ES-I3 (cell line): ENCODE measurements around the gene LRRN3.
"Not testable (repeated sequence)": the region's sequence is repeated elsewhere in the genome, so short reads cannot be mapped to it uniquely, and the experiment has no call there.

Source experiments
- H3K36me3 ChIP-seq: 2 replicates; pipeline ENCODE4 v1.6.1; 2013; ENCODE audit warnings: mild to moderate bottlenecking, low read length, control low read depth, moderate library complexity; ENCODE audit not compliant: insufficient read depth
- H3K4me1 ChIP-seq: 2 replicates; pipeline ENCODE4 v1.6.1; 2013; ENCODE audit warnings: mild to moderate bottlenecking, control low read depth, low read length; ENCODE audit not compliant: insufficient read depth
- H3K9ac ChIP-seq: 2 replicates; pipeline ENCODE4 v1.6.1; 2013; ENCODE audit warnings: low read depth, mild to moderate bottlenecking, low read length, moderate library complexity
- H3K9me3 ChIP-seq: 2 replicates; pipeline ENCODE4 v1.6.1; 2013; ENCODE audit warnings: mild to moderate bottlenecking, low read length, moderate library complexity; ENCODE audit not compliant: control insufficient read depth, insufficient read depth

The LRRN3 gene

DNA sequence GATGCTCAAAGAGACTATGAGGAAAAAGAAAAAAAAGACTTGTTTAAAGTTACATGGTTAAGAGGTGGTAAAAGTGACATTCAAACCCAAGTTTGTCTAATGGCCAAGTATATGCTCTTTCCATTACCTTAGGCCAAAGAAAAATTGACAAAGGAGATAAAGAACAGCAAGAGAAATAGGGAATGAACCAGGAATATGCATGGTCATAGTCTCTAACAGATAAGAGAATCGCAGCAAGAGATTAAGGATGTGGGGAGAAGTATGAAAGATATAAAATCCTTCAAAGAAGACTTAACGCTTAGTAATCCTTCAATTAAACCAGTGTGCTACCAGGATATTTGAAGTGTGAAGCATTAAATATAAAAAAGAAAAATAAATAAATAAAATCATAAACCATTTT is 23.2 kb upstream of the LRRN3 start:
- Histone ChIP-seq H3K9me3 (peaks cover 7% of the 10 kb centered on the region; the same call in 1 of the 2 replicates), H3K36me3 (no peaks in the 10 kb centered on the region; the same call in 1 of the 2 replicates), H3K4me1 (no peaks in the 10 kb centered on the region), H3K9ac (no peak overlapping the region)

DNA sequence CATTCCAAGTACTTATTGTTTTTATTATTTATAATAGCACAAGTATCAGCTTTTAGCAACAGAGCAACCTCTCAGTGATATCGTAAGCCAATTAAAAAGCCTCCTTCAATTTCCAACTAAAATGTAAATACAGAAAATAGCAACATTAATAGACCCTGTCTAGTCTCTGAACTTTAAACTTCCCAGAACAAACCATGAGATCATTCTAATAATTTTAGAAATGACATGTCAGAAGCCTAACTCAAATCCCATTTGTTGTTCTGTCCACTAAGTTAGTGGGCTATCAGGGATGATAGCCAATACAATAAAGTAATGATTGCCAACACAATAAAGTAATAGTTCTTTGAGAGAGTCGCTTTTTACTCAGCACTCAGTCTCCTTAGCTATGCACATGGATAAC is 22.3 kb upstream of the LRRN3 start:
- H3K9me3 ChIP-seq = no peaks in the 10 kb centered on the region; the same call in 1 of the 2 replicates
- no peak overlapping the region for H3K9ac ChIP-seq
- no peaks in the 10 kb centered on the region for H3K4me1 ChIP-seq
- H3K36me3 ChIP-seq = no peaks in the 10 kb centered on the region; the same call in 1 of the 2 replicates

DNA sequence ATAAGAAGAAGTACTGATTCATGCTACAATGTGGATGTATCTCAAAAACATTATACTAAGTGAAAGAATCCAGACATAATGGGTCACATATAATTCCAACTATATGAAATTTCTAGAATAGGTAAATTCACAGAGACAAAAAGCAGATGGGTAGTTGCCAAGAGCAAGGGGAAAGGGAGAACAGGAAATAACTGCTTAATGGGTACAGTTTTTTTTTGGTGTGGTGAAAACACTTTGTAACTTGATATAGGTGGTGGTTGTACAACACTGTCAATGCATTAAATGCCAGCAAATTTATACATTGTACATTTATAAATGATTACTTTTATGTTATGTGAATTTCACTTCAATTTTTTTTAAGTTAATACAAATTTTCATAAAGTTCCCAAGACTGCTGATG is 19.4 kb upstream of the LRRN3 start:
- Histone ChIP-seq H3K9ac (no peak overlapping the region), H3K9me3 (no peaks in the 10 kb centered on the region), H3K36me3 (no peaks in the 10 kb centered on the region), H3K4me1 (peaks cover 16% of the 10 kb centered on the region)

DNA sequence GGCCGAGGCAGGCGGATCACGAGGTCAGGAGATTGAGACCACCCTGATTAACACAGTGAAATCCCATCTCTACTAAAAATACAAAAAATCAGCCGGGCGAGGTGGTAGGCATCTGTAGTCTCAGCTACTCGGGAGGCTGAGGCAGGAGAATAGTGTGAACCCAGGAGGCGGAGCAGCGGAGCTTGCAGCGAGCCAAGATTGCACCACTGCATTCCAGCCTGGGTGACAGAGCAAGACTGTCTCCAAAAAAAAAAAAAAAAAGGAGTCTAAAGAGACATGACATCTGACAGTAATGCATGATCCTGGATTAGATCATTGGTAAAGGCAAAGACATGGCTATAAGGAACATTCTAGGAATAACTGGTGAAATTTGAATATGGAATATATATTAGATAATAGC is 18.3 kb upstream of the LRRN3 start:
- not testable (repeated sequence) for H3K36me3 ChIP-seq, H3K9ac ChIP-seq, H3K9me3 ChIP-seq
- peaks cover 27% of the 10 kb centered on the region for H3K4me1 ChIP-seq

DNA sequence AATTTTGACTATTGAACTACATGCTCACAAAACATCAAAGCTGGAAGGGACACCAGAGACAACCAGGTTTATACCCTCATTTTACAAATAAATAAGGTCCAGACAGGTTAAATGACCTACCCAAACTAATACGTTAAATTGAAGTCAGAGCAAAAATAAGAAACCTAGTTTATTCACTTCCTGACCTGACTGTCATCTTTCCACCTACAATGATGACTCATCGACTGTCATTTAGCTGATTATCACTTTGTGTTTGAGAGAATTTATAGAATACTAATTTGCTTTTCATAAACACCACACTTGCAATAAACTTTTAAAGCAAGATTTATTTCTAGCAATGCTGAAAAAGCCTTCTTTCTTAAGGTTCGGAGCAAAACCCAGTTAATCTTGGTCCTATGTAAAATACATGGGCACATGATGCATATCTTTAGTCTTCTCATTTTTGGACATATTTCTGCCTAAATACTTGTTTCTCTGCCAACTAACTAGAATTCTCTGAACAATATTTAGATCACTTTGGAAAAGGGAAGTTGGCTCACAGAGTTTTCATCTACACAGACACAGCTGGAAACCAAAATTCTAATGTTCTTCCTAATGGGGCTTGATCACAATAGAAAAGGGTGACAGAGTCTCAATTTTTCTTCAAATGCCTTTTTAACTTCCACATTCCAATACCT is 16.7 kb upstream of the LRRN3 start:
- H3K36me3 ChIP-seq = no peaks in the 10 kb centered on the region
- H3K4me1 ChIP-seq = peaks cover 28% of the 10 kb centered on the region
- H3K9ac ChIP-seq = no peak overlapping the region
- H3K9me3 ChIP-seq = no peaks in the 10 kb centered on the region

DNA sequence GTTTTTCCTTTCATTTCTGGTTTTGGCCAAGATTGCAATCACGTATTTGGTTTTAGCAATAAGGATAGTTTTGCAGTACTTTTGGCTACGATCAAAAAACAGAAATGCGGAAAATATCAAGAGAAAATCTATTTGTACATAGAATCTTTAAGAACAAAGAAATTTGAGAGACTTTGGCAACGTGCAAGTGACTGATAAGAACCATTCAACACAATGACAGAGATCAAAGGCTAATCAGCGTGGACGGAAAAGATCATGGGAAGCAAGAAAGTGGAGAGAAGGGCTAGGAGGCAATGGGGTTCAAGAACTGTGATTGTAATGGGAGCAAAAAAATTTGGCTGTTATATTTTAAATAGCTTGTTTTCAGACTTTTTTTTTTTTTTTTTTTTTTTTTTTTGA is 16.2 kb upstream of the LRRN3 start:
- Histone ChIP-seq H3K36me3 (no peaks in the 10 kb centered on the region), H3K9ac (no peak overlapping the region), H3K4me1 (peaks cover 28% of the 10 kb centered on the region), H3K9me3 (no peaks in the 10 kb centered on the region)

DNA sequence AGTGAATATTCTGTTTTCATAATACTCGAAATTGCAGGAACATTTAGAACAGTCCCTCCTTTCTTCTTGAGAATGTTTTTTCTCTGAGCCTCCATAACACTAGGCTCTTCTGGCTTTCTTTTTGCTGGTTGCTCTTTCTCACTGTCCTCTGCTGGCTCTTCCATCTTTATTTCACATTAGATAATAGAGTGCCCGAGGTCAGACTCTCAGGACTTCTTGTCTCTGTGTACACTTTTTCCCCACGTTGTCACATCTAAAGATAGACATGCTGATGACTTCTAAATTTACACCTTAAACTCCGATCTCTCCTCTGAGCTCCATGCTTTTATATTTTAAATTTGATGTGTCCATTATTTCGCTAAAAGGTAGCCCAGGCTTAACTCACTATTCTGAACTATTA is 15.4 kb upstream of the LRRN3 start:
- H3K9ac ChIP-seq = no peak overlapping the region
- H3K36me3 ChIP-seq = no peaks in the 10 kb centered on the region
- H3K9me3 ChIP-seq = no peaks in the 10 kb centered on the region
- peaks cover 28% of the 10 kb centered on the region for H3K4me1 ChIP-seq

DNA sequence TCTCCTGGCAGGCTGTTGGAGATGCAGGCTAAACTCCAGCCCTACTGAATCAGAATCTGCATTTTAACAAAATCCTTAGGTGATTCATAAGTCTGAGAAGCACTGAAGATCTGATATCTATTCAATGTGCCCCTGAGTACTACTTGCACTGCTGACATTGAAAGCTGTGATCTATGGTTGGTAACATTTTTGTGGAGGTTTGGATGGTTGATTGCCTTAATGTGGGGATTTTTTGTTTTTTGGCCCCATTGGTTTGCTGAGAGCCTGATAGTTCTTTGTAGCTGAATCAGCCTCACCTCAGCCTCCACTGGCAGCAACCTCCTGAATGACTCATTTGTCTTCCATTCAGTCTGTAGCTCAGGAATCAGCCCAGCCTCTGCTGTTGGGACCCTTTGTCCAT is 14.7 kb upstream of the LRRN3 start:
- H3K36me3 ChIP-seq = no peaks in the 10 kb centered on the region
- peaks cover 28% of the 10 kb centered on the region for H3K4me1 ChIP-seq
- H3K9ac ChIP-seq = no peak overlapping the region
- H3K9me3 ChIP-seq = no peaks in the 10 kb centered on the region

DNA sequence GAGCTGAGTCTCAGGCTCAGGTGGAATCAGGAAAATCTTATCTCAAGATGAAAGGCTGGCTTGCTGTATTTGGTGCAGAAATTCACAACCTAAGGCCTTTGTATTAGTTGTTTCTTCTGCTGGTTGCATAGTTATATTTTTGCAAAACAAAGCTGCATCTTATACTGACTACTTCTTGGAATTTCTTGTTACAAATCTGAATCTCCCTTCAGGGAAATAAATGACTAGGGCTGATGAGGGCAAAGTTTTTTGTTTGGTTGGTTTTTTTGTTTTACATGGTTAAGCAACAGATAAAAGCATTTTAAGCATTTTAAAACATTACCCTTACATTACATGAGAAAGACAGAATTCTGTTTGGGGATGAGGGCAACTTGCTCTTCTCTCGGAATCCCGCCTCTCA is 13.9 kb upstream of the LRRN3 start:
- Histone ChIP-seq H3K9ac (no peak overlapping the region), H3K9me3 (no peaks in the 10 kb centered on the region), H3K4me1 (peaks cover 30% of the 10 kb centered on the region), H3K36me3 (no peaks in the 10 kb centered on the region)

DNA sequence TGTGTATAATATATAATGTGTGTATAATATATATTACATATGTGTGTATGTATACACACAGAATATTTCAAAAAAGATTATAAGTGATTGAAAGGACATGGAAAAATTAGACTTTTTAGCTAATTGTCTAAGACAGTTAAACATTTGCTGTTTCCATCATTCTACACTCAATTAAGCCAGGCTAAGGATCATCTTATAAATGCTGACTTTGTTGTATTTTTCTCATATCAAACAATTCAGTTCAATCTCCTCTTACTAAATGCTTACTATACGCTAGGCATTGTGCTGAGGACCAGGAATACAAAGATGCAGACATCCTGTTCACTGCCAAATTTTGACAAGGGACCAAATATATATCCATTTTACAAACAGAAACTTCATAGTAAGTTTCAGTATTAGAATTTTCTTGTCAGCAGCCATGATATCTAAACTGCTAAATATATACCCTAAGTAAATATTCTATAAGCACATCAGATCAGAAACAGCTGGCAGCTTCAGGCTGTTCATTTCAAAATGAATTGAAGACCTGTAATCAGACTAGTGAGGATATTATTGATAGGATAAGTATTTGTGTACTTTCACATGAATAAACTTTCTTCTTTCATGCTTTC is 10.3 kb upstream of the LRRN3 start:
- Histone ChIP-seq H3K36me3 (no peaks in the 10 kb centered on the region), H3K9me3 (no peaks in the 10 kb centered on the region), H3K9ac (no peak overlapping the region), H3K4me1 (peaks cover 36% of the 10 kb centered on the region)

DNA sequence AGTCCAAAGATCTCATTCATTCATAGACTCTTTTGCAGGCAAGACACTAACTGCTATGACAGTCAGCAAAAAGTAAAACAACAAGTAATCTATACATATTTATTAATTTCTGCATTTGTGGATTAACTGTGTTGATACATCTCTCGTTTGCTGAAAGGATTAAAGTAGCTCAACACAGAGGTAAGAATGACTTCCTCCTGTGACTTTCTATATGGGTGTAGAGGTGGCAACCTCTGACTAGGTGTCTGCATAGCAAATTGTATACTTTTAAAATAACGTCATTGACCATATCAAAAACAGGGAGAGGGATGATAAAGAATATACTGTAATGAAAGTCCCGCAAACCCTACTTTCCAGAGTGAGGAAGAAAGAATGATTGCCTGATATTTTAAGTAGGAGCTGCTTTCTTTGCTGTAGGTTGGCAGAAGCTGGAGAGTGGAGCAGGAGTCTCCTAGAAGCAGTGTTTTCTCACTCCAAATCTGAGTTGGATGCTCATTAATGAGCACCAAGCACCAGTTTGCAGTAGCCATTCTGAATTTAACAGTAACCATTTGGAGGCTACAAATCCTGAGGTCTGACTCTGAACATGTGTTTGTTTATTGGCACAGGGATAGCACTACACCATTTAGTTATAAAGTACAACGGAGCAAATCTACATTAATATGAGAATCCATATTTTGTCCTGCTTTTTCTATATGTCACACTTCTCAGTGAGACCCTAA is 9.2 kb upstream of the LRRN3 start:
- peaks cover 28% of the 10 kb centered on the region for H3K4me1 ChIP-seq
- no peaks in the 10 kb centered on the region for H3K9me3 ChIP-seq
- no peaks in the 10 kb centered on the region for H3K36me3 ChIP-seq
- no peak overlapping the region for H3K9ac ChIP-seq

DNA sequence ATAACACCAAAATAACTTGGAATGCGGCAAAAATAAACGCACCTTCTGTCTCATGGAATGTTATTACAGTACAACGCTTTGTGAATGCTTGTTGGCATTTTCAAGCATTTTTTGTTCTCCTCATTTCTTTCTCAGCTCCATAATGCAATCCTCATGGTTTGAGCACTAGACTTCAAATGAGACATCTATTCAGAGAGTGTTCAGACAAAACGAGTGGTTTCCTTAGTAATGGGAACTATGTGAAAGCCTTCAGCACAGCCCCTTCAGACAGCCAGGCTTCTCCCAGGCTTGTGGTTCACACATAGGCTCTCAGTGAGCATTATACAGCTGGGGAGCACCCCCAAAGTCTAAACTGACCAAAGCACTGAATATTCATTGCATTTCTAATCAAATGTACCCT is 8.6 kb upstream of the LRRN3 start:
- peaks cover 21% of the 10 kb centered on the region for H3K4me1 ChIP-seq
- H3K9me3 ChIP-seq = no peaks in the 10 kb centered on the region
- H3K36me3 ChIP-seq = no peaks in the 10 kb centered on the region
- H3K9ac ChIP-seq = no peak overlapping the region

DNA sequence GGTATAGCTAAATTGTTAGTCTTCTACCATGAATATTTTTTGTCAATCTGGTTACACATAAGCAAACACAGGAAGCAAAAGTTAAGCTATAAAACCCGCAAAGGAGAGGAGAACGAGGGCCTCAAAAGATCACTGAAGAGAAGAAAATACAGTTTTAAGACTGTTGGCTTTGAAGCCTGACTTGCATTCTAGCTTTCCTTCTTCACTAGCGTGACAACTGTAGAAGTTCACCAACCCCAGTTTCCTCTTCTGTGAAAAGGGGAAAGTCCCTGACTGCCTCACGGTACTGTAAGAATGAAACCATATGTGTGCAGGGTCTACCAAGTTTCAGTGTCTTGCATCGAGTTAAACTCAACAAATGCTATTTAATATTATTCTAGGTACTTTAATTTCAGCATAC is 7.5 kb upstream of the LRRN3 start:
- H3K9me3 ChIP-seq = no peaks in the 10 kb centered on the region
- H3K36me3 ChIP-seq = no peaks in the 10 kb centered on the region
- no peak overlapping the region for H3K9ac ChIP-seq
- H3K4me1 ChIP-seq = peaks cover 17% of the 10 kb centered on the region

DNA sequence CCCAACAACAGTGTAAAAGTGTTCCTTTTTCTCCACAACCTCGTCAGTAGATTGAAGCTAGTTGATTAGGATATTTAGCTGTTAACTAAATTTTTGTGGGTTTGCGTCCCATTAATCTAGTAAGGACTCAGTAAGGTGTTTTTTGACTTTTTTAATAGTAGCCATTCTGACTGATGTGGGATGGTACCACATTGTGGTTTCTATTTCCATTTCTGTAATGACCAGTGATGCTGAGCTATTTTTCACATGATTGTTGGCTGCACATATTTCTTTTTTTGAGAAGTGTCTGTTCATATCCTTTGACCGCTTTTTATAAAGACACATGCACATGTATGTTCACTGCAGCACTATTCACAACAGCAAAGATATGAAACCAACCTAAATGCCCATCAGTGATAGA is 5.6 kb upstream of the LRRN3 start:
- Histone ChIP-seq H3K36me3 (no peaks in the 10 kb centered on the region), H3K9ac (no peak overlapping the region), H3K9me3 (no peaks in the 10 kb centered on the region), H3K4me1 (peaks cover 17% of the 10 kb centered on the region)

DNA sequence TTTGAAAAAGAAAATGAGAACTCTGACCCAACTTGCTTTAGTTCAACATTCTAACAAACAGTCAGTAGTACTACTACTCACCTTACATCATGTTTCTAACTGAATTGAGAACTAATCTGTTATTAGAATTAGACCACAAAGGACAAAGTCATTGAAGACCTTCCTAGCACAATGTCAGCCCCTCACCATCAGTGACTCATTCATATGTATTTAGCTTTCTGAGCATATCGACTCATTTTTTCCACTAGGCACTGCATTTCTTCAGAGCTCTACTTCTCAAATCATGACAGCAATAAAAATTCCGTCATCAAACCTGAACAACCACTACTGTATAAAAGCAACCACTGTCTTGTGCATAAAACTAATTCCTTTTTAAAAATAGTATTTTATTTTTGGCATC is 4.4 kb upstream of the LRRN3 start:
- no peaks in the 10 kb centered on the region for H3K9me3 ChIP-seq
- H3K36me3 ChIP-seq = no peaks in the 10 kb centered on the region
- no peak overlapping the region for H3K9ac ChIP-seq
- peaks cover 26% of the 10 kb centered on the region for H3K4me1 ChIP-seq
